HepG2 (cell line): ENCODE measurements around the gene PRDX3. TPM values are rescaled to one million over a fixed set of nuclear protein-coding genes. Genes with fewer than 3 reads are reported as not detected.

ENCODE experiments used
- ARID4A ChIP-seq: sonication (generic); formaldehyde crosslinking; IDR thresholded peaks from 2 replicates; pipeline ENCODE4 v1.5.0; 2020; ENCODE audit warnings: mild to moderate bottlenecking, missing genetic modification reagents, borderline replicate concordance
- ELF3 ChIP-seq: IDR thresholded peaks from 2 replicates; pipeline ENCODE4 v1.6.1; 2016; ENCODE audit warnings: missing genetic modification reagents, missing compliant biosample characterization
- ETV5 ChIP-seq: IDR thresholded peaks from 2 replicates; pipeline ENCODE4 v1.6.1; 2018; ENCODE audit warnings: missing biosample characterization, missing genetic modification reagents, inconsistent platforms, borderline replicate concordance
- GABPA ChIP-seq, 2 experiments: IDR thresholded peaks; 2 replicates each; pipeline ENCODE4 v1.6.1; 2011 to 2016; ENCODE audit warnings: low read depth in 2 of 2, low read length in 1 of 2, missing biosample characterization in 1 of 2, missing genetic modification characterization in 1 of 2
- KAT8 ChIP-seq: IDR thresholded peaks from 2 replicates; pipeline ENCODE4 v1.6.1; 2016; ENCODE audit warnings: missing genetic modification reagents, missing compliant biosample characterization
- PAXIP1 ChIP-seq: sonication (generic); formaldehyde crosslinking; conservative IDR thresholded peaks from 2 replicates; pipeline ENCODE4 v1.4.0; 2020; ENCODE audit warnings: mild to moderate bottlenecking, missing genetic modification reagents, moderate library complexity
- PPARG ChIP-seq: conservative IDR thresholded peaks from 2 replicates; pipeline ENCODE4 v1.6.1; 2016; ENCODE audit warnings: missing biosample characterization, missing genetic modification reagents
- RARA ChIP-seq: IDR thresholded peaks from 2 replicates; pipeline ENCODE4 v1.6.1; 2016; ENCODE audit warnings: missing genetic modification reagents, missing compliant biosample characterization
- RARG ChIP-seq: sonication (generic); formaldehyde crosslinking; IDR thresholded peaks from 2 replicates; pipeline ENCODE4 v1.4.0; 2020; ENCODE audit warnings: low read depth, mild to moderate bottlenecking, missing genetic modification reagents
- RBM39 ChIP-seq: fragments of 200-400 bp; formaldehyde crosslinking; IDR thresholded peaks from one replicate; pipeline ENCODE4 v1.6.1; 2018; ENCODE audit warnings: antibody characterized with exemption, mild to moderate bottlenecking, low read depth, low read length; ENCODE audit not compliant: poor library complexity, severe bottlenecking
- SAP130 ChIP-seq: IDR thresholded peaks from 2 replicates; pipeline ENCODE4 v1.6.1; 2016; ENCODE audit warnings: low read depth
- SOX5 ChIP-seq: IDR thresholded peaks from 2 replicates; pipeline ENCODE4 v1.6.1; 2016; ENCODE audit warnings: borderline replicate concordance
- ZNF710 ChIP-seq: sonication (generic); formaldehyde crosslinking; IDR thresholded peaks from 2 replicates; pipeline ENCODE4 v1.5.0; 2020; ENCODE audit warnings: mild to moderate bottlenecking, missing genetic modification reagents, borderline replicate concordance
- ZNF780A ChIP-seq: sonication (generic); formaldehyde crosslinking; IDR thresholded peaks from 2 replicates; pipeline ENCODE4 v1.8.0; 2022; ENCODE audit warnings: mild to moderate bottlenecking, missing genetic modification reagents, moderate library complexity
- ZNF883 ChIP-seq: sonication (generic); formaldehyde crosslinking; IDR thresholded peaks from 2 replicates; pipeline ENCODE4 v1.5.1; 2020; ENCODE audit warnings: mild to moderate bottlenecking, missing genetic modification reagents; ENCODE audit errors: not compliant biosample characterization
- polyA plus RNA-seq, 8 experiments: library from polyadenylated mRNA; depleted of rRNA in 3 of 8; stranded (reverse) in 7 of 8; unstranded in 1 of 8; fragments of >200 nt; fragmentation: Illumina TruSeq in 4 of 8; extraction: Trizol in 4 of 8; gene quantifications; 2 replicates each; pipeline versions ENCODE4 v1.2.1 to v1.2.3, GENCODE V29; 2011 to 2016; ENCODE audit warnings: low read depth in 4 of 8, missing spikeins in 1 of 8, mixed read lengths in 1 of 8; ENCODE audit not compliant: insufficient read depth in 1 of 8
- total RNA-seq, 5 experiments: library from RNA; depleted of rRNA; stranded (reverse); fragments of >200 nt; fragmentation: Illumina TruSeq; extraction: Trizol; gene quantifications; 2 replicates each; pipeline ENCODE4 v1.2.3, GENCODE V29; 2016; ENCODE audit warnings: low read depth in 1 of 5
- TF ChIP-seq, protein P1 (sequence below): fragments of 450-650 bp; IDR thresholded peaks from 2 replicates; pipeline ENCODE4 v1.6.1; 2016

Gene PRDX3
- total and polyA plus RNA-seq, 2 of the 13 experiments (the other 11 are each of a cell fraction or from before 2014, with no cell fraction given): 407 to 565 TPM

DNA sequence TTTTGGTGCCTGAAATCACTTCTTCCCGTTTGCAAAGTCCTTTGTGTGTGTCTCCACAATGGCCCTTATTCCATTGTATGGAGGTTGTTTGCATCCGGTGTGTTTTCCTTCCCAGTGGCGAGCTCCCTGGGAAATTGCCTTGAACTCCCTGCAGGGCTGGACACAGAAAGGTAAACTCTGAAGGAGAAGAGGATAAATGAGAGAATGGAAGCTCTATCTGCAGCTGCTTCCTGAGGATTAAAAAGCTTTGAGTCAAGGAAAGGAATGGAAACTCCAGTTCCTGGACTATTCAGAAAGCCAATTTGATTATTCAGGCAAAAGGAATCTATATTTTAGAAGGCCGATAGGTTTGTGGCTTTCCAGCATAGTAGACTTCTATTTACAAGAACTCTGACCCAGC lies 24.4 kb upstream of the PRDX3 start (continued):
- TF ChIP-seq, protein P1, sequence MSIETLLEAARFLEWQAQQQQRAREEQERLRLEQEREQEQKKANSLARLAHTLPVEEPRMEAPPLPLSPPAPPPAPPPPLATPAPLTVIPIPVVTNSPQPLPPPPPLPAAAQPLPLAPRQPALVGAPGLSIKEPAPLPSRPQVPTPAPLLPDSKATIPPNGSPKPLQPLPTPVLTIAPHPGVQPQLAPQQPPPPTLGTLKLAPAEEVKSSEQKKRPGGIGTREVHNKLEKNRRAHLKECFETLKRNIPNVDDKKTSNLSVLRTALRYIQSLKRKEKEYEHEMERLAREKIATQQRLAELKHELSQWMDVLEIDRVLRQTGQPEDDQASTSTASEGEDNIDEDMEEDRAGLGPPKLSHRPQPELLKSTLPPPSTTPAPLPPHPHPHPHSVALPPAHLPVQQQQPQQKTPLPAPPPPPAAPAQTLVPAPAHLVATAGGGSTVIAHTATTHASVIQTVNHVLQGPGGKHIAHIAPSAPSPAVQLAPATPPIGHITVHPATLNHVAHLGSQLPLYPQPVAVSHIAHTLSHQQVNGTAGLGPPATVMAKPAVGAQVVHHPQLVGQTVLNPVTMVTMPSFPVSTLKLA: no peak
- TF ChIP-seq ZNF780A (CRISPR knock-in tag) (no peak), PAXIP1 (CRISPR knock-in tag) (0 out of 2 replicates have a peak, but pooled peaks have one; percentile 33), PPARG (CRISPR knock-in tag) (peak; percentile 50), SAP130 (CRISPR knock-in tag) (peak; percentile 27; the same call in 1 of the 2 replicates), RARA (CRISPR knock-in tag) (peak; percentile 46; the same call in 1 of the 2 replicates), RBM39 (no peak), KAT8 (CRISPR knock-in tag) (0 out of 2 replicates have a peak, but pooled peaks have one; percentile 27), ZNF710 (CRISPR knock-in tag) (peak; percentile 60; the same call in 1 of the 2 replicates), ARID4A (CRISPR knock-in tag) (no peak), RARG (CRISPR knock-in tag) (no peak), SOX5 (CRISPR knock-in tag) (peak; percentile 75; the same call in 1 of the 2 replicates), ELF3 (peak; percentile 14; the same call in 1 of the 2 replicates), ZNF883 (CRISPR knock-in tag) (no peak), ETV5 (peak; percentile 79; the same call in 1 of the 2 replicates), GABPA (IDR thresholded peaks at IDR 0.05; ENCODE audit: low read depth, low read length) (no peak), GABPA (CRISPR knock-in tag; IDR thresholded peaks at IDR 0.05; ENCODE audit: low read depth) (0 out of 2 replicates have a peak, but pooled peaks have one; percentile 21)
